ENCODE results near the gene TMUB1.

Gene TMUB1

DNA sequence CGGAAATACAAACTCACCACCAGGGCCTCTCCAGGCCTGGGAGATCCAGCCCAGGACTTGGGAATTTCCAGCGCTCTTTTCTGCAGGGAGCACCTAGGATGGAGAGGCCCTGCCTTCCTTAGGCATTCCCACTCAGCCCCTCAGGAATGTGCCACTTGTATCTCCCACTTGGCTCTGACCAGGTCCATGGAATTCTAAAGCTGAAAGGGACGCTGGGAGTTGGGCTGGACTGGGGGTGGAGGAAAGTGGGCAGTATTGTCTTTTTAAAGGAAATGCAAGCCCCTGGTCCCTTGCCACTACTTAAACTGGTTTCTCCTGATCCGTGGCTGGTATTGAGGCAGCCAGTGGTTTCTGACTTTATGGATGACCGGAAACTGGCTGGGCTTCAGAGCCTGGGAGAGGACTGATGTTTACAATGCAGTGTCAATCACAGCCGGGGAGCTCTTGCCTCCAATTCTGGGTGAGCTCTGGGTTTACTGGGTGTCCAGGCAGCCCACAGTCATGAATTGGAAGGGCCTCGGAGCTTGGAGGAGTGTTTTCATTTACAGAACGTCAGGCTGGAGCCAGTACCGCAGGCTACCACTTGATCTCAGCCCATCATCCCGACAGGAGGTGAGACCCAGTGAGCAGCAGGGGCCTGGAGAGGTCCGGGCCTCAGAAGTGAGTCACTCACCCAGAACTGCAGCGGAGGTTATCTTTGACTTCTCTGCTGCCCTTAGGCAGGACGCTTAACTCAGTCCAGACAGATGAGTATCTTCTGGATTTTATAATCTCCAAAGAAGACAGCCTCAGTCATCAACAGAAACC is 30.3 kb upstream of the TMUB1 start:
- Histone ChIP-seq H3K9ac (ENCODE audit: low read length) (no peak overlapping the region), H3K79me2 (ENCODE audit: insufficient read depth, low read length) (no peaks in the 10 kb centered on the region), H3F3A (ENCODE audit: insufficient read depth, low read length) (no peaks in the 10 kb centered on the region), H3K36me3 (ENCODE audit: insufficient read depth, low read length) (no peaks in the 10 kb centered on the region), H3K27me3 (ENCODE audit: insufficient read depth, low read length) (peaks cover 9% of the 10 kb centered on the region; the same call in 1 of the 2 replicates), H3K9me3 (ENCODE audit: low read length) (no peaks in the 10 kb centered on the region), H4K20me1 (ENCODE audit: insufficient read depth, low read length) (no peaks in the 10 kb centered on the region), H3K27ac (ENCODE audit: low read depth, low read length, poor library complexity, severe bottlenecking) (no peak overlapping the region), H2AFZ (ENCODE audit: low read length) (no peak overlapping the region), H3K9me2 (ENCODE audit: low read depth, low read length) (no peaks in the 10 kb centered on the region), H3K4me1 (ENCODE audit: insufficient read depth, low read length, severe bottlenecking) (peaks cover 9% of the 10 kb centered on the region), H3K4me2 (ENCODE audit: low read length) (no peak overlapping the region), H3K4me3 (ENCODE audit: low read depth, low read length, poor library complexity, severe bottlenecking) (no peak overlapping the region)
- TF ChIP-seq EZH2 (IDR thresholded peaks at IDR 0.05; ENCODE audit: borderline replicate concordance, low read length), result no peak
- TF ChIP-seq, protein P1, sequence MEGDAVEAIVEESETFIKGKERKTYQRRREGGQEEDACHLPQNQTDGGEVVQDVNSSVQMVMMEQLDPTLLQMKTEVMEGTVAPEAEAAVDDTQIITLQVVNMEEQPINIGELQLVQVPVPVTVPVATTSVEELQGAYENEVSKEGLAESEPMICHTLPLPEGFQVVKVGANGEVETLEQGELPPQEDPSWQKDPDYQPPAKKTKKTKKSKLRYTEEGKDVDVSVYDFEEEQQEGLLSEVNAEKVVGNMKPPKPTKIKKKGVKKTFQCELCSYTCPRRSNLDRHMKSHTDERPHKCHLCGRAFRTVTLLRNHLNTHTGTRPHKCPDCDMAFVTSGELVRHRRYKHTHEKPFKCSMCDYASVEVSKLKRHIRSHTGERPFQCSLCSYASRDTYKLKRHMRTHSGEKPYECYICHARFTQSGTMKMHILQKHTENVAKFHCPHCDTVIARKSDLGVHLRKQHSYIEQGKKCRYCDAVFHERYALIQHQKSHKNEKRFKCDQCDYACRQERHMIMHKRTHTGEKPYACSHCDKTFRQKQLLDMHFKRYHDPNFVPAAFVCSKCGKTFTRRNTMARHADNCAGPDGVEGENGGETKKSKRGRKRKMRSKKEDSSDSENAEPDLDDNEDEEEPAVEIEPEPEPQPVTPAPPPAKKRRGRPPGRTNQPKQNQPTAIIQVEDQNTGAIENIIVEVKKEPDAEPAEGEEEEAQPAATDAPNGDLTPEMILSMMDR (IDR thresholded peaks at IDR 0.05; ENCODE audit: low read length), result no peak

DNA sequence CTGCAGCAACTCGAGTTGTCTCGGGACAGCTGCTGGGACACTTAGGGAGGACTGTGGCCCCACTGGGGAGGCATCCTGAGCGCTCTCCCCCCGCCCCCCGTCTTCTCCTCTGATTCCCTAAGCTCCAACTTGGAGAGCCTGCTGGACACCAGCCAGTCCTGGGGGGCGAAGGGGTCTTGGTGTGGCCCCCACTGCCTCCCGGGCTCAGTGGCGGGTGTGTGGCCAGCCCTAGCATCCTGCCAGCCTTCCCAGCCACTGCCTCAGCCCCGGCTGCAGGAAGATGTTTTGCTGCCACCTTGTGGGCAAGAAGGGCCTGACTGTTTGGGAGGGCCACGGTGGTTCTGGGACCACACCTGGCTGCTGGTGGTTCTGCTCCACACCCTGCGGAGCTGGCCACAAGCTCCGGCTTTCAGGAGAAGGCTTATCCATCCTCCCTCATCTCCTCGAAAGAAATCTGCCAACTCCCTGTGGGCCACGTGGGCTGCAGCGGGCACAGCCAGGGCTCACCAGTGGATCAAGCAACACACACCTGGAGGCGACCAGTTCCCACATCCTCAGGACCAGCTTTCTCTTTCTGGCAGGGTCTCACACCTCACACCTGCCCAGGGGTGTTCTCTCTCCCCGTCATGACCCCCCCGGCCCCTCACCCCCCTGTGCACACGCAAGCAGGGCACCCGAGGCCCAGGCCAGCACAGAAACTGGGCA is 27.8 kb upstream of the TMUB1 start:
- TF ChIP-seq, protein P1 (IDR thresholded peaks at IDR 0.05; ENCODE audit: low read length), result peak; percentile 90
- TF ChIP-seq EZH2 (IDR thresholded peaks at IDR 0.05; ENCODE audit: borderline replicate concordance, low read length), result no peak
- Histone ChIP-seq H3F3A (ENCODE audit: insufficient read depth, low read length) (no peaks in the 10 kb centered on the region), H3K27me3 (ENCODE audit: insufficient read depth, low read length) (peaks cover 9% of the 10 kb centered on the region; the same call in 1 of the 2 replicates), H3K9ac (ENCODE audit: low read length) (no peak overlapping the region), H3K36me3 (ENCODE audit: insufficient read depth, low read length) (no peaks in the 10 kb centered on the region), H3K4me2 (ENCODE audit: low read length) (no peak overlapping the region), H3K27ac (ENCODE audit: low read depth, low read length, poor library complexity, severe bottlenecking) (no peak overlapping the region), H3K4me1 (ENCODE audit: insufficient read depth, low read length, severe bottlenecking) (no peaks in the 10 kb centered on the region), H4K20me1 (ENCODE audit: insufficient read depth, low read length) (no peaks in the 10 kb centered on the region), H2AFZ (ENCODE audit: low read length) (no peak overlapping the region), H3K79me2 (ENCODE audit: insufficient read depth, low read length) (no peaks in the 10 kb centered on the region), H3K9me2 (ENCODE audit: low read depth, low read length) (no peaks in the 10 kb centered on the region), H3K9me3 (ENCODE audit: low read length) (no peaks in the 10 kb centered on the region), H3K4me3 (ENCODE audit: low read depth, low read length, poor library complexity, severe bottlenecking) (no peak overlapping the region)

DNA sequence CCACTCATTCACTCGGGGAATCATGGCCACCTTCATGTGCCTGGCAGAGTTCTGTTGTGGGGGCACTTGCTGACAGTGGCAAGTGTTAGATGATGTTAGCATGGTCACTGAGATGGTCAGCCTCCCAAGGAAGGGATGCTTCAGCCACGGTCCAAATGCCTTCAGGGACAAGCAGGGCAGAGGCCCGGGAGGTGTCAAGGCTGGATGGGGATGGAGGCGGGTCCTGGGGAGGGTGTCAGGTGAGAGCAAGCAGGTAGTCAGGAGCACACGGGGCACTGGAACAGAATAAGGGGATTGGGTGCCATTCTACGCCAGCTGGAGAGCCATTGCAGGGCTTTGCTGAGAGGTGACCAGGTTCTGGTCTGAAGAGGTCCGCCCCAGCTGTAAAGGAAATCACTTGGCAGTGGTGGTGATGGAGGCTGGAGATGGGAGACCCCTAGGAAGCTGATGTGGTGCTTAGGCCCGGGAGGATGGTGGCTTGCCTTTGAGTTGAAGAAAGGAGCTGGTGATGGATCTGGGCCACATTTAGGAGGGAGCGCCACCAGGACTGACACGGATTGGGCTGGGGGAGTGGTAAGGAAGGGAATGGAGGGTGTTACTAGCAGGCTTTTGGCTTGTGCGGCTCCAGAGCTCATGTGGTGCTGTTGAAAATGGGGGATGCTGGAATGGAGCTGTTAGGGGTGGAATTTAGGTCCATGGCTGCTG is 27.1 kb upstream of the TMUB1 start:
- TF ChIP-seq EZH2 (IDR thresholded peaks at IDR 0.05; ENCODE audit: borderline replicate concordance, low read length), result no peak
- TF ChIP-seq, protein P1 (IDR thresholded peaks at IDR 0.05; ENCODE audit: low read length), result no peak
- Histone ChIP-seq H3K4me2 (ENCODE audit: low read length) (no peak overlapping the region), H3K9ac (ENCODE audit: low read length) (no peak overlapping the region), H3K79me2 (ENCODE audit: insufficient read depth, low read length) (no peaks in the 10 kb centered on the region), H2AFZ (ENCODE audit: low read length) (no peak overlapping the region), H3K36me3 (ENCODE audit: insufficient read depth, low read length) (no peaks in the 10 kb centered on the region), H3K9me3 (ENCODE audit: low read length) (no peaks in the 10 kb centered on the region), H3K27me3 (ENCODE audit: insufficient read depth, low read length) (peaks cover 9% of the 10 kb centered on the region; the same call in 1 of the 2 replicates), H3K9me2 (ENCODE audit: low read depth, low read length) (no peaks in the 10 kb centered on the region), H3K4me1 (ENCODE audit: insufficient read depth, low read length, severe bottlenecking) (no peaks in the 10 kb centered on the region), H3K4me3 (ENCODE audit: low read depth, low read length, poor library complexity, severe bottlenecking) (no peak overlapping the region), H3F3A (ENCODE audit: insufficient read depth, low read length) (no peaks in the 10 kb centered on the region), H3K27ac (ENCODE audit: low read depth, low read length, poor library complexity, severe bottlenecking) (no peak overlapping the region), H4K20me1 (ENCODE audit: insufficient read depth, low read length) (no peaks in the 10 kb centered on the region)
